ENCODE data around the gene LDHAL6B.

The LDHAL6B gene

GRCh38 chr15:59169251-59169708 lies 37.4 kb upstream of the LDHAL6B start:
- Histone ChIP-seq H3K9me3 (no peaks in the 10 kb centered on the region), H3K4me3 (ENCODE audit: low read depth, low read length) (no peak overlapping the region), H3K27me3 (no peaks in the 10 kb centered on the region), H3K36me3 (no peaks in the 10 kb centered on the region), H3K4me1 (no peaks in the 10 kb centered on the region)
- no peak for DNase-seq
- TF ChIP-seq CTCF (IDR thresholded peaks at IDR 0.05; ENCODE audit: low read depth, low read length): no peak

- Histone ChIP-seq H3K27me3 (no peaks in the 10 kb centered on the region), H3K4me3 (ENCODE audit: low read depth, low read length) (no peak overlapping the region), H3K9me3 (no peaks in the 10 kb centered on the region), H3K4me1 (no peaks in the 10 kb centered on the region), H3K36me3 (no peaks in the 10 kb centered on the region)
- no peak for TF ChIP-seq CTCF (IDR thresholded peaks at IDR 0.05; ENCODE audit: low read depth, low read length)
- DNase-seq: no peak
Observed at GRCh38 chr15:59170295-59171066, 36.2 kb upstream of the LDHAL6B start.

- Histone ChIP-seq H3K4me1 (no peaks in the 10 kb centered on the region), H3K27me3 (no peaks in the 10 kb centered on the region), H3K4me3 (ENCODE audit: low read depth, low read length) (no peak overlapping the region), H3K36me3 (no peaks in the 10 kb centered on the region), H3K9me3 (no peaks in the 10 kb centered on the region)
- no peak for TF ChIP-seq CTCF (IDR thresholded peaks at IDR 0.05; ENCODE audit: low read depth, low read length)
- DNase-seq: no peak
Observed at GRCh38 chr15:59171067-59171397, 35.6 kb upstream of the LDHAL6B start.

GRCh38 chr15:59172289-59172901 lies 34.2 kb upstream of the LDHAL6B start:
- no peak for DNase-seq
- Histone ChIP-seq H3K9me3 (no peaks in the 10 kb centered on the region), H3K4me1 (no peaks in the 10 kb centered on the region), H3K27me3 (no peaks in the 10 kb centered on the region), H3K36me3 (no peaks in the 10 kb centered on the region), H3K4me3 (ENCODE audit: low read depth, low read length) (no peak overlapping the region)
- TF ChIP-seq CTCF (IDR thresholded peaks at IDR 0.05; ENCODE audit: low read depth, low read length): no peak

- H3K27me3 ChIP-seq: no peaks in the 10 kb centered on the region
- H3K9me3 ChIP-seq: no peaks in the 10 kb centered on the region
- no peak for TF ChIP-seq CTCF (IDR thresholded peaks at IDR 0.05; ENCODE audit: low read depth, low read length)
- H3K36me3 ChIP-seq: no peaks in the 10 kb centered on the region
- H3K4me3 ChIP-seq (ENCODE audit: low read depth, low read length): no peak overlapping the region
- no peak for DNase-seq
- H3K4me1 ChIP-seq: no peaks in the 10 kb centered on the region
Observed at GRCh38 chr15:59173194-59173593, 33.4 kb upstream of the LDHAL6B start.

- Histone ChIP-seq H3K4me3 (ENCODE audit: low read depth, low read length) (no peak overlapping the region), H3K9me3 (no peaks in the 10 kb centered on the region), H3K27me3 (no peaks in the 10 kb centered on the region), H3K4me1 (no peaks in the 10 kb centered on the region), H3K36me3 (no peaks in the 10 kb centered on the region)
- TF ChIP-seq CTCF (IDR thresholded peaks at IDR 0.05; ENCODE audit: low read depth, low read length): no peak
- no peak for DNase-seq
Observed at GRCh38 chr15:59174151-59174834, 32.4 kb upstream of the LDHAL6B start.

Measured in BE2C (cell line).